Esophagus muscularis mucosa (tissue), 4 donors: ENCODE results near the gene ADSS1. TPM values are rescaled to one million over a fixed set of nuclear protein-coding genes. Genes with fewer than 3 reads are reported as not detected.

Experiments
- DNase-seq: peaks from one replicate; pipeline ENCODE4 v3.0.0-alpha.2; 2017; ENCODE audit errors: extremely low spot score
- H3K27ac ChIP-seq, 4 donors: fragments of 200-600 bp; sonication (generic); replicated peaks in 1 of 4; 1 replicate in 3 of 4; 2 replicates in 1 of 4; pipeline ENCODE4 v1.5.1; 2016 to 2019; ENCODE audit warnings: mild to moderate bottlenecking in 1 of 4
- H3K27me3 ChIP-seq, 4 donors: fragments of 200-600 bp; sonication (generic); one replicate each; pipeline versions ENCODE4 v1.5.1 to v1.6.0; 2016 to 2019
- H3K36me3 ChIP-seq, 4 donors: fragments of 200-600 bp; sonication (generic); one replicate each; pipeline ENCODE4 v1.5.1; 2016 to 2019
- H3K4me1 ChIP-seq, 4 donors: fragments of 200-600 bp; sonication (generic); one replicate each; pipeline ENCODE4 v1.5.1; 2016 to 2019
- H3K4me3 ChIP-seq, 4 donors: fragments of 200-600 bp; sonication (generic); 1 replicate in 2 of 4; 2 replicates in 2 of 4; pipeline ENCODE4 v1.5.1; 2016 to 2019; ENCODE audit warnings: mild to moderate bottlenecking in 4 of 4, moderate library complexity in 1 of 4
- H3K9me3 ChIP-seq, 4 donors: fragments of 200-600 bp; sonication (generic); 1 replicate in 3 of 4; 2 replicates in 1 of 4; pipeline ENCODE4 v1.5.1; 2016 to 2019
- CTCF ChIP-seq, 3 experiments: fragments of 200-600 bp in 2 of 3; fragments of 450-650 bp in 1 of 3; sonication (generic) in 2 of 3; IDR thresholded peaks; one replicate each; pipeline ENCODE4 v1.5.1; 2017 to 2019; ENCODE audit warnings: antibody characterized with exemption in 3 of 3, mild to moderate bottlenecking in 2 of 3, moderate library complexity in 1 of 3
- EP300 ChIP-seq: sonication (generic); formaldehyde crosslinking; IDR thresholded peaks from one replicate; pipeline ENCODE4 v1.6.1; 2017; ENCODE audit warnings: antibody characterized with exemption
- POLR2A ChIP-seq: fragments of 450-650 bp; IDR thresholded peaks from one replicate; pipeline ENCODE4 v1.6.1; 2017; ENCODE audit warnings: antibody characterized with exemption, moderate library complexity, mild to moderate bottlenecking, low read depth
- POLR2AphosphoS5 ChIP-seq, 2 donors: sonication (generic); formaldehyde crosslinking; IDR thresholded peaks; one replicate each; pipeline ENCODE4 v1.6.1; 2017; ENCODE audit warnings: antibody characterized with exemption in 2 of 2
- WGBS: methylation state at CpG from one replicate; pipeline ENCODE4 v1.1.5; 2018; 5-methylcytosine and 5-hydroxymethylcytosine counted together
- intact Hi-C: fragments of 100-400 bp; cut with DNase I; formaldehyde crosslinking; loops from one replicate; pipeline ENCODE4 v1.15.1; 2023
- total RNA-seq, 4 donors: library from RNA; depleted of rRNA; stranded (reverse); fragments of >200 nt; gene quantifications; one replicate each; pipeline versions ENCODE4 v1.1.0 to v1.2.1, GENCODE V29; 2016

ADSS1 gene
- total RNA-seq, 4 donors from 2014 or later = 4.3 to 7.9 (median 5.7) TPM

DNA sequence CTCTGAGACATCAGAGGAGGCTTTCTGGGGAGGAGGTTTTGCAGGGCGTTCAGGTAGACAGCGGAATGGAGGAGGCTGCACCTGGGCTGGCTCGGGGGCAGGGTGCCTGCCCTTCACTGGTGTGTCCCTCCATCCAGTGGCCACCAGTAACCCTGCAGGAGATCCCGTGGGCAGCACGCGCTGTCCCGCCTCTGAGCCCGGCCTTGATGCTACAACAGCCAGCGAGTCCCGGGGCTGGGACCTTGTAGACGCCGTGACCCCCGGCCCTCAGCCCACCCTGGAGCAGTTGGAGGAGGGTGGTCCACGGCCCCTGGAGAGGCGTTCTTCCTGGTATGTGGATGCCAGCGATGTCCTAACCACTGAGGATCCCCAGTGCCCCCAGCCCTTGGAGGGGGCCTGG, 10.0 kb upstream of the ADSS1 start:
- no peaks in the 10 kb centered on the region for H3K27me3 ChIP-seq
- H3K4me3 ChIP-seq = no peak overlapping the region
- H3K4me1 ChIP-seq = peaks cover 0 to 11% (median 6%) of the 10 kb centered on the region in 4 donors
- no peak for TF ChIP-seq EP300
- TF ChIP-seq POLR2A = no peak
- TF ChIP-seq POLR2AphosphoS5 (IDR thresholded peaks at IDR 0.05) = no peak
- TF ChIP-seq CTCF (IDR thresholded peaks at IDR 0.05) = no peak
- H3K9me3 ChIP-seq = no peaks in the 10 kb centered on the region
- DNase-seq = no peak
- intact Hi-C loops = no loop called here
- 91% methylated on average over 8 of the region's 16 CpGs for WGBS
- H3K36me3 ChIP-seq = peaks cover 51 to 98% (median 85%) of the 10 kb centered on the region in 4 donors
- H3K27ac ChIP-seq = no peak overlapping the region

- Histone ChIP-seq H3K4me1 (peaks cover 0 to 5% (median under 1%) of the 10 kb centered on the region in 4 donors), H3K9me3 (no peaks in the 10 kb centered on the region), H3K27ac (no peak overlapping the region), H3K36me3 (peaks cover 56 to 98% (median 87%) of the 10 kb centered on the region in 4 donors), H3K27me3 (no peaks in the 10 kb centered on the region), H3K4me3 (no peak overlapping the region)
- intact Hi-C loops = no loop called here
- no peak for TF ChIP-seq POLR2AphosphoS5 (IDR thresholded peaks at IDR 0.05)
- TF ChIP-seq EP300 = no peak
- no peak for TF ChIP-seq CTCF (IDR thresholded peaks at IDR 0.05)
- TF ChIP-seq POLR2A = no peak
- WGBS = 96% methylated on average over 22 of the region's 31 CpGs
- DNase-seq = no peak
Measured at GRCh38 chr14:104714681-104715080, 9.3 kb upstream of the ADSS1 start.

DNA sequence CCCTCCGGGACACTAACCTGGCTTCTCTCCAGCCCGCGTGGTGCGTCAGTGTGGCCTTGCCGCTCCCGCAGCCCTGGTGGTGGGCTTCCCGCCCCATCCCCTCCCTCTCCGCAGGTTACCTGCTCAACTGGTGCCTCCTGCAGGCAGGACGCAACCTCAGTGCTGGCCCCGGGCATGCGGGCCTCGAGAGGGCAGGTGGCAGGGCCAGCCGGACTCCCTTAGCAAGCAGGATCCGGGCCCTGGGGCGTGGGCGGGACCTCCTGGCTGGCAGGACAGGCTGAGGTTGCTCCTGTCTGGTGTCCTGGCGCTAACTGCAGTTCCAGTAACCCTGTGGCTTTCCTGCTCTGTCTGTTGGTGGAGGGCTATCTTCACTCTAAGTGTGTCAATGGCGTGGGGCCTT, 8.6 kb upstream of the ADSS1 start:
- Histone ChIP-seq H3K4me3 (no peak overlapping the region), H3K27me3 (no peaks in the 10 kb centered on the region), H3K27ac (no peak overlapping the region), H3K4me1 (peaks cover 0 to 5% (median 0%) of the 10 kb centered on the region in 4 donors), H3K9me3 (no peaks in the 10 kb centered on the region), H3K36me3 (peaks cover 56 to 98% (median 85%) of the 10 kb centered on the region in 4 donors)
- TF ChIP-seq CTCF (IDR thresholded peaks at IDR 0.05) (no peak), EP300 (no peak), POLR2AphosphoS5 (IDR thresholded peaks at IDR 0.05) (no peak), POLR2A (no peak)
- WGBS = 93% methylated on average over 9 of the region's 18 CpGs
- DNase-seq = no peak
- intact Hi-C loops = no loop called here

DNA sequence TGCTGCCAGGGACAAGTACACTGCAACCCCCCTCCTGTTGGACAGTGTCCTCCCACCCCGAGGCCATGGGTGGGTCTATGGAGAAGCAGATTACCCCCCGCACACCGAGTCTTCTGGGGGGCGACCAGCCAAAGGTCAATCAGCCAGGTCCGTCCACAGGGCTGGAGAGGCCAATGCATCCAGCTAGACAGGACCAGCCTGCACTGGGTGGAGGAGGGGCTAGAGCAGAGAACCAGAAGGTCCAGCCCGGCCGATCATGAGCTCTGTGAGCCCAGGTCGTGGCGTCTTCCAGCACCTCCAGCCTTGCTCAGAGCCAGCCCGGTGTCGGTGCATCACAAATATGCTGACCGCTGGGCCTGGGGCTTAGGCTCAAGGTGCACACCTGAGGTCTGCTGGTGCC, 8.2 kb upstream of the ADSS1 start:
- Histone ChIP-seq H3K36me3 (peaks cover 52 to 94% (median 80%) of the 10 kb centered on the region in 4 donors), H3K27me3 (no peaks in the 10 kb centered on the region), H3K4me3 (no peak overlapping the region), H3K9me3 (no peaks in the 10 kb centered on the region), H3K27ac (no peak overlapping the region), H3K4me1 (peaks cover 0 to 5% (median 0%) of the 10 kb centered on the region in 4 donors)
- intact Hi-C loops = no loop called here
- TF ChIP-seq POLR2AphosphoS5 (IDR thresholded peaks at IDR 0.05) (no peak), POLR2A (no peak), CTCF (IDR thresholded peaks at IDR 0.05) (no peak), EP300 (no peak)
- 88% methylated on average over 12 of the region's 12 CpGs for WGBS
- DNase-seq = no peak

GRCh38 chr14:104717137-104717536, 6.9 kb upstream of the ADSS1 start:
- WGBS = 88% methylated on average over 22 of the region's 22 CpGs
- Histone ChIP-seq H3K4me1 (peaks cover 5 to 8% (median 7%) of the 10 kb centered on the region in 4 donors), H3K4me3 (no peak overlapping the region), H3K9me3 (no peaks in the 10 kb centered on the region), H3K27me3 (no peaks in the 10 kb centered on the region), H3K36me3 (peaks cover 44 to 85% (median 70%) of the 10 kb centered on the region in 4 donors), H3K27ac (no peak overlapping the region)
- intact Hi-C loops = no loop called here
- TF ChIP-seq POLR2A (no peak), CTCF (IDR thresholded peaks at IDR 0.05) (no peak), EP300 (no peak), POLR2AphosphoS5 (IDR thresholded peaks at IDR 0.05) (no peak)
- DNase-seq = no peak
